ENCODE results near the gene SIX5.

The SIX5 gene

DNA sequence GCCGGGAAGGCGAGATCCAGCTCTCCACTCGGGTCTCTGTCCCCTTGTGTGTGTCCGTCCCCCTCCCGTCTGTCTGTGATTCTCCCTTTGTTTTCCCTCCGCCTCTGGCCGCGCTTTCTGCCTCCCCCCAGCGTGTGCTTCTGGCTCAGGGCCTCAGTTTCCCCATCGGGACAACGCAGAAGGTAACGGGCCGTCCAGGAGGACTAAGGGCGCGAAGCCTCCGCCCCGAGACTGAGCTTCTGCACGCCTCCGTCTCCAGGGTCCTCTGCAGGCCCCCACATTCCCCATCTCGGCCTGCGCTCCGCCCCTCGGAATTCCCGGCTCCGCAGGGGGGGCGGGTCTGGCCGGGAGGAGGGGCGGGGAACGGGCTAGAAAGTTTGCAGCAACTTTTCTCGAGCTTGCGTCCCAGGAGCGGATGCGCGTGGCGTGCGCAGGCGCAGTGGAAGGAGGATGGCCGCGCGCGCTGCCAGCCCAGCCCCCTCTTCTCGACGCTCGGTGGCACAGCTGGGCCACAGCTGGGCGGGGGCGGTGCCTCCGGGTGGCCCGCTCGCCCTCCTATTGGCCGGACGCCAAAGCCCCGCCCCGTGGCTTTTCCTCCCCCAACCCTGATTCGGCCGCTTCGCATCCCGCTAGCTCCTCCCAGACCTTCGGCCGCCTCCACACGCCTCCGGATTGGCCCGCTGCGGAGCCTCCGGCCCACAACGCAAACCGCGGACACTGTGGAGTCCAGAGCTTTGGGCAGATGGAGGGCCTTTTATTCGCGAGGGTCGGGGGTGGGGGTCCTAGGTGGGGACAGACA, at the start of gene SIX5 (continued):
- TF ChIP-seq EGR2 (tag by site-specific recombination; IDR thresholded peaks at IDR 0.05; ENCODE audit: low read depth) = peak; percentile 85
- TF ChIP-seq ZNF707 (tag by site-specific recombination; IDR thresholded peaks at IDR 0.05) = no peak
- TF ChIP-seq ZNF23 (tag by site-specific recombination; IDR thresholded peaks at IDR 0.05; ENCODE audit: borderline replicate concordance) = no peak
- TF ChIP-seq ZNF146 (tag by site-specific recombination; IDR thresholded peaks at IDR 0.05) = peak; percentile 24; the same call in 1 of the 2 replicates
- TF ChIP-seq KLF8 (tag by site-specific recombination; IDR thresholded peaks at IDR 0.05) = peak; percentile 99
- TF ChIP-seq KLF1 (tag by site-specific recombination; IDR thresholded peaks at IDR 0.05) = peak; percentile 98
- no peak for TF ChIP-seq ZNF157 (tag by site-specific recombination; IDR thresholded peaks at IDR 0.05)
- TF ChIP-seq MYNN (tag by site-specific recombination; IDR thresholded peaks at IDR 0.05; ENCODE audit: borderline replicate concordance) = no peak
- TF ChIP-seq FEZF1 (tag by site-specific recombination; IDR thresholded peaks at IDR 0.05) = 0 out of 2 replicates have a peak, but pooled peaks have one; percentile 18
- 0 out of 2 replicates have a peak, but pooled peaks have one; percentile 28 for TF ChIP-seq ZNF280D (tag by site-specific recombination; IDR thresholded peaks at IDR 0.05)
- no peak for TF ChIP-seq ZNF585B (tag by site-specific recombination; IDR thresholded peaks at IDR 0.05)
- no peak for TF ChIP-seq ZNF112 (tag by site-specific recombination; IDR thresholded peaks at IDR 0.05)
- TF ChIP-seq BCL11B (tag by site-specific recombination; IDR thresholded peaks at IDR 0.05; ENCODE audit: low read depth) = peak; percentile 71
- no peak for TF ChIP-seq ZSCAN16 (tag by site-specific recombination; IDR thresholded peaks at IDR 0.05)
- TF ChIP-seq, protein P1, sequence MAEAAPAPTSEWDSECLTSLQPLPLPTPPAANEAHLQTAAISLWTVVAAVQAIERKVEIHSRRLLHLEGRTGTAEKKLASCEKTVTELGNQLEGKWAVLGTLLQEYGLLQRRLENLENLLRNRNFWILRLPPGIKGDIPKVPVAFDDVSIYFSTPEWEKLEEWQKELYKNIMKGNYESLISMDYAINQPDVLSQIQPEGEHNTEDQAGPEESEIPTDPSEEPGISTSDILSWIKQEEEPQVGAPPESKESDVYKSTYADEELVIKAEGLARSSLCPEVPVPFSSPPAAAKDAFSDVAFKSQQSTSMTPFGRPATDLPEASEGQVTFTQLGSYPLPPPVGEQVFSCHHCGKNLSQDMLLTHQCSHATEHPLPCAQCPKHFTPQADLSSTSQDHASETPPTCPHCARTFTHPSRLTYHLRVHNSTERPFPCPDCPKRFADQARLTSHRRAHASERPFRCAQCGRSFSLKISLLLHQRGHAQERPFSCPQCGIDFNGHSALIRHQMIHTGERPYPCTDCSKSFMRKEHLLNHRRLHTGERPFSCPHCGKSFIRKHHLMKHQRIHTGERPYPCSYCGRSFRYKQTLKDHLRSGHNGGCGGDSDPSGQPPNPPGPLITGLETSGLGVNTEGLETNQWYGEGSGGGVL (tag by site-specific recombination; IDR thresholded peaks at IDR 0.05) = peak; percentile 82
- TF ChIP-seq ZNF140 (tag by site-specific recombination; IDR thresholded peaks at IDR 0.05) = no peak
- TF ChIP-seq ZSCAN30 (tag by site-specific recombination; IDR thresholded peaks at IDR 0.05) = peak; percentile 54; the same call in 1 of the 2 replicates
- peak; percentile 99 for TF ChIP-seq PATZ1 (tag by site-specific recombination; IDR thresholded peaks at IDR 0.05)
- TF ChIP-seq ZNF148 (tag by site-specific recombination; IDR thresholded peaks at IDR 0.05; ENCODE audit: borderline replicate concordance) = no peak
- no peak for TF ChIP-seq HOXD13 (CRISPR knock-in tag; IDR thresholded peaks at IDR 0.05; ENCODE audit: borderline replicate concordance)
- peak; percentile 85 for TF ChIP-seq GLIS2 (tag by site-specific recombination; IDR thresholded peaks at IDR 0.05)
- no peak for TF ChIP-seq ZNF274 (IDR thresholded peaks at IDR 0.05; ENCODE audit: low read length)
- TF ChIP-seq ZNF274 (tag by site-specific recombination; IDR thresholded peaks at IDR 0.05; ENCODE audit: borderline replicate concordance) = no peak
- TF ChIP-seq ZNF221 (tag by site-specific recombination; IDR thresholded peaks at IDR 0.05; ENCODE audit: borderline replicate concordance) = no peak
- TF ChIP-seq, protein P2, sequence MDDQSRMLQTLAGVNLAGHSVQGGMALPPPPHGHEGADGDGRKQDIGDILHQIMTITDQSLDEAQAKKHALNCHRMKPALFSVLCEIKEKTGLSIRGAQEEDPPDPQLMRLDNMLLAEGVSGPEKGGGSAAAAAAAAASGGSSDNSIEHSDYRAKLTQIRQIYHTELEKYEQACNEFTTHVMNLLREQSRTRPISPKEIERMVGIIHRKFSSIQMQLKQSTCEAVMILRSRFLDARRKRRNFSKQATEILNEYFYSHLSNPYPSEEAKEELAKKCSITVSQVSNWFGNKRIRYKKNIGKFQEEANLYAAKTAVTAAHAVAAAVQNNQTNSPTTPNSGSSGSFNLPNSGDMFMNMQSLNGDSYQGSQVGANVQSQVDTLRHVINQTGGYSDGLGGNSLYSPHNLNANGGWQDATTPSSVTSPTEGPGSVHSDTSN (CRISPR knock-in tag; IDR thresholded peaks at IDR 0.05) = peak; percentile 77; the same call in 1 of the 2 replicates
